Uterus (tissue), 4 donors: Measurements from ENCODE around the gene RABGAP1L. TPM values are rescaled to one million over a fixed set of nuclear protein-coding genes. Genes with fewer than 3 reads are reported as not detected.
"Not testable (repeated sequence)": the region's sequence is repeated elsewhere in the genome, so short reads cannot be mapped to it uniquely, and the experiment has no call there.

ENCODE experiments used
- DNase-seq, 2 donors: peaks; one replicate each; pipeline ENCODE4 v3.0.0-alpha.2; 2019 to 2020
- H3K27ac ChIP-seq, 2 donors: fragments of 200-600 bp; sonication (generic); 1 replicate in 1 of 2; 2 replicates in 1 of 2; pipeline ENCODE4 v1.5.1; 2016 to 2018
- H3K27me3 ChIP-seq, 2 donors: fragments of 200-600 bp; sonication (generic); one replicate each; pipeline ENCODE4 v1.5.1; 2018 to 2019; ENCODE audit warnings: control low read depth in 1 of 2
- H3K36me3 ChIP-seq, 2 donors: fragments of 200-600 bp; sonication (generic); one replicate each; pipeline ENCODE4 v1.5.1; 2019; ENCODE audit warnings: control low read depth in 1 of 2
- H3K4me1 ChIP-seq, 2 donors: fragments of 200-600 bp; sonication (generic); one replicate each; pipeline ENCODE4 v1.5.1; 2018 to 2019; ENCODE audit warnings: control low read depth in 1 of 2
- H3K4me3 ChIP-seq, 2 donors: fragments of 200-600 bp; sonication (generic); 1 replicate in 1 of 2; 2 replicates in 1 of 2; pipeline ENCODE4 v1.5.1; 2018 to 2019; ENCODE audit warnings: mild to moderate bottlenecking in 1 of 2
- H3K9me3 ChIP-seq, 2 donors: fragments of 200-600 bp; sonication (generic); one replicate each; pipeline ENCODE4 v1.5.1; 2019; ENCODE audit warnings: control low read depth in 1 of 2
- CTCF ChIP-seq, 4 experiments: fragments of 200-600 bp in 2 of 4; fragments of 450-650 bp in 2 of 4; sonication (generic) in 2 of 4; IDR thresholded peaks; one replicate each; pipeline ENCODE4 v1.5.1; 2016 to 2019; ENCODE audit warnings: antibody characterized with exemption in 4 of 4, mild to moderate bottlenecking in 2 of 4, moderate library complexity in 1 of 4
- POLR2A ChIP-seq, 2 donors: fragments of 450-650 bp; IDR thresholded peaks; one replicate each; pipeline ENCODE4 v1.6.1; 2016; ENCODE audit warnings: antibody characterized with exemption in 2 of 2, mild to moderate bottlenecking in 1 of 2, moderate library complexity in 1 of 2
- intact Hi-C: fragments of 100-400 bp; cut with DNase I; formaldehyde crosslinking; loops from one replicate; pipeline ENCODE4 v1.15.1; 2023; ENCODE audit warnings: low total_unique reads
- total RNA-seq, 4 donors: library from RNA; depleted of rRNA in 3 of 4; stranded (reverse); fragments of >200 nt in 3 of 4; gene quantifications; one replicate each; pipeline versions ENCODE4 v1.1.0 to v1.2.4, GENCODE V29; 2014 to 2023
- donor health status: DM: yes; HTN: yes; CAD: no.

RABGAP1L gene
- total RNA-seq, 4 donors from 2014 or later: 19.1 to 93.7 (median 35.1) TPM

- Histone ChIP-seq H3K36me3 (no peaks in the 10 kb centered on the region), H3K9me3 (no peaks in the 10 kb centered on the region), H3K4me3 (no peak overlapping the region), H3K27me3 (no peaks in the 10 kb centered on the region), H3K27ac (no peak overlapping the region), H3K4me1 (no peaks in the 10 kb centered on the region)
- intact Hi-C loops: no loop called here
- TF ChIP-seq CTCF (IDR thresholded peaks at IDR 0.05): no peak
- no peak for TF ChIP-seq POLR2A (IDR thresholded peaks at IDR 0.05)
- DNase-seq: no peak
These were observed 724.7 kb downstream of the RABGAP1L start for GRCh38 chr1:174884038-174884437.

- no peak overlapping the region for H3K4me3 ChIP-seq
- no peaks in the 10 kb centered on the region for H3K4me1 ChIP-seq
- H3K36me3 ChIP-seq: no peaks in the 10 kb centered on the region
- H3K27me3 ChIP-seq: no peaks in the 10 kb centered on the region
- intact Hi-C loops: no loop called here
- H3K27ac ChIP-seq: no peak overlapping the region
- H3K9me3 ChIP-seq: no peaks in the 10 kb centered on the region
- DNase-seq: no peak
- TF ChIP-seq CTCF (IDR thresholded peaks at IDR 0.05) (no peak), POLR2A (IDR thresholded peaks at IDR 0.05) (no peak)
These were observed 725.2 kb downstream of the RABGAP1L start for GRCh38 chr1:174884566-174884965.

- intact Hi-C loops: no loop called here
- no peaks in the 10 kb centered on the region for H3K4me1 ChIP-seq
- no peak for DNase-seq
- TF ChIP-seq POLR2A (IDR thresholded peaks at IDR 0.05) (no peak), CTCF (IDR thresholded peaks at IDR 0.05) (no peak)
- no peak overlapping the region for H3K27ac ChIP-seq
- H3K36me3 ChIP-seq: no peaks in the 10 kb centered on the region
- H3K27me3 ChIP-seq: no peaks in the 10 kb centered on the region
- H3K4me3 ChIP-seq: no peak overlapping the region
- no peaks in the 10 kb centered on the region for H3K9me3 ChIP-seq
These were observed 730.7 kb downstream of the RABGAP1L start for GRCh38 chr1:174890024-174890423.

- Histone ChIP-seq H3K27me3 (no peaks in the 10 kb centered on the region), H3K36me3 (no peaks in the 10 kb centered on the region), H3K9me3 (no peaks in the 10 kb centered on the region), H3K27ac (no peak overlapping the region), H3K4me3 (no peak overlapping the region), H3K4me1 (no peaks in the 10 kb centered on the region)
- intact Hi-C loops: no loop called here
- DNase-seq: no peak
- TF ChIP-seq CTCF (IDR thresholded peaks at IDR 0.05) (no peak), POLR2A (IDR thresholded peaks at IDR 0.05) (no peak)
These were observed 732.7 kb downstream of the RABGAP1L start for GRCh38 chr1:174892016-174892415.

GRCh38 chr1:174894117-174894762, 734.9 kb downstream of the RABGAP1L start:
- Histone ChIP-seq H3K27me3 (no peaks in the 10 kb centered on the region), H3K27ac (no peak overlapping the region), H3K9me3 (no peaks in the 10 kb centered on the region), H3K36me3 (no peaks in the 10 kb centered on the region), H3K4me1 (no peaks in the 10 kb centered on the region), H3K4me3 (no peak overlapping the region)
- TF ChIP-seq POLR2A (IDR thresholded peaks at IDR 0.05) (no peak), CTCF (IDR thresholded peaks at IDR 0.05) (no peak)
- intact Hi-C loops: no loop called here
- no peak for DNase-seq

- H3K27ac ChIP-seq, H3K4me3 ChIP-seq, H3K36me3 ChIP-seq, H3K27me3 ChIP-seq, H3K4me1 ChIP-seq, intact Hi-C loops, H3K9me3 ChIP-seq, DNase-seq: not testable (repeated sequence)
These were observed 736.3 kb downstream of the RABGAP1L start for GRCh38 chr1:174895610-174896009.
